ENCODE results near the gene DAD1.

- TF ChIP-seq EZH2phosphoT487 (IDR thresholded peaks at IDR 0.05; ENCODE audit: borderline replicate concordance, low read depth, low read length), result no peak
- no peak for TF ChIP-seq CTCF (conservative IDR thresholded peaks at IDR 0.05; ENCODE audit: low read length)
These were observed 8.4 kb downstream of the DAD1 start for GRCh38 chr14:22580625-22581024.

All from OCI-LY7 (cell line).